CD4-positive, alpha-beta T cell treated with Interleukin-6 at 100 ng/mL for 8 hours (primary cell): ENCODE results near the gene SSX5.
"Not testable (repeated sequence)": the region's sequence is repeated elsewhere in the genome, so short reads cannot be mapped to it uniquely, and the experiment has no call there.

Experiments
- DNase-seq: peaks from one replicate; pipeline ENCODE4 v3.0.0-alpha.2; 2020; ENCODE audit warnings: mixed read lengths, low spot score

The SSX5 gene, protein sequence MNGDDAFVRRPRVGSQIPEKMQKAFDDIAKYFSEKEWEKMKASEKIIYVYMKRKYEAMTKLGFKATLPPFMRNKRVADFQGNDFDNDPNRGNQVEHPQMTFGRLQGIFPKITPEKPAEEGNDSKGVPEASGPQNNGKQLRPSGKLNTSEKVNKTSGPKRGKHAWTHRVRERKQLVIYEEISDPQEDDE

GRCh38 chrX:48196745-48197201 is at the start of gene SSX5:
Gene SSX5 (minus strand): TSS chrX:48196795. CDS start chrX:48195358, 1,437 bp downstream.
- DNase-seq = no peak

- not testable (repeated sequence) for DNase-seq
Observed at GRCh38 chrX:48224196-48224595, 27.6 kb upstream of the SSX5 start.

DNA sequence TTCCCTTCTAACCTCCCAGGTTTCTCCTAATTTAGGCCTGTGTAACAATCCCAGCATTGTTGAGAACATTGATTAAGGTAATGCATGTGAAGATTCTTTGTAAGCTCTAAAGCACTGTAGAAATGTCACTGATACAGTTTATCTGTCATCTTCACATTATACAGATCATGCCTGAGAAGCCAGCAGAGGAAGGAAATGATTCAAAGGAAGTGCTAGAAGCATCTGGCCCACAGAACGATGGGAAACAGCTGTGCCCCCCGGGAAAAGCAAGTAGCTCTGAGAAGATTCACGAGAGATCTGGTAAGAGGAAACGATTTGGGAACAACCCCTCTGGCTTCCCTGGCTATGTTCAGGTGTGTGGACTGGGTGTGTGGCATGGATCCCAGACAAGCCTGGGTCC is 17.7 kb upstream of the SSX5 start:
- not testable (repeated sequence) for DNase-seq

DNA sequence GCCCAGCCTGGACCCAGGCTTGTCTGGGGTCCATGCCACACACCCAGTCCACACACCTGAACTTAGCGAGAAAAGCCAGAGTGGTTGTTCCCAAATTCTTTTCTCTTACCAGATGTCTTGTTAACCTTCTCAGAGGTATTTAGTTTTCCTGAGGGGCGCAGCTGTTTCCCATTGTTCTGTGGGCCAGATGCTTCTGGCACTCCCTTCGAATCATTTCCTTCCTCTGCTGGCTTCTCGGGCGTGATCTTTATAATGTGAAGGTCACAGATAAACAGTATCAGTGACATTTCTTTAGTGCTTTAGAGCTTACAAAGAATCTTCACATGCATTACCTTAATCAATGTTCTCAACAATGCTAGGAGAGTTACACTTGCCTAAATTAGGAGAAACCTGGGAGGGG is 6.6 kb downstream of the SSX5 start:
- DNase-seq = not testable (repeated sequence)

DNA sequence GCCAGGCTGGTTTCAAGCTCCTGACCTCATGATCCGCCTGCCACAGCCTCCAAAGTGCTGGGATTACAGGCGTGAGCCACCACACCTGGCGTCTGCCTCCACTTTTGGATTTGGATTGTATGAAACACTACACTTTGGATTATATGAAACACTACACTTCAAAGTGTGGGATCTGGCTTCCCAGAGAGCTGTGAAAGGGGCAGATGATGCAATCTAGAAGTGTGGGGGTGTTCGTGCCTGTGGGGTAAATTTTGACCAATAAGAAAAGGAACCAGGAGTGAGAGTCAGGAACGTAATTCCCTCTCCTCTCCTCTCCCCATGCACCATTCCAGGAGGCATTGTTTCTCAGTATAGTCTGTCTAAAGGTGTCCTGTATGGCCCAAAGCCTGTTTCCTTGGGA is 14.7 kb downstream of the SSX5 start:
- DNase-seq = not testable (repeated sequence)

GRCh38 chrX:48180811-48181210 is 15.8 kb downstream of the SSX5 start:
- no peak for DNase-seq

DNA sequence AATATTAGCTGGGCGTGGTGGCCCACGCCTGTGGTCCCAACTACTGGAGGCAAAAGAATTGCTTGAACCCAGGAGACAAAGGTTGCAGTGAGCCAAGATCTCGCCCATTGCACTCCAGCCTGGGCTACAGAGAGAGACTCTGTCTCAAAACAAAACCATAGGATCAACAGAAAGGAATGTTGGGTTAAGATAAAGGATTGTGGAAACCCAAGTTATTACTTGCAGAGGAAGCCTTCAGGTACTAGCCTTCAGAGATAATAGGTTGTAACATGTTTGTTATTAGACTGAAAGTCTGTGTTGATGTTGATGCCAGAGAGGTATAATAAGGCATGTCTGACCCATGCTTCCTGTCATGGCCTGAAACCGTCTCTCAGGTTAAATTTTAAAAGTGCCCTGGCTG is 16.9 kb downstream of the SSX5 start:
- no peak for DNase-seq

DNA sequence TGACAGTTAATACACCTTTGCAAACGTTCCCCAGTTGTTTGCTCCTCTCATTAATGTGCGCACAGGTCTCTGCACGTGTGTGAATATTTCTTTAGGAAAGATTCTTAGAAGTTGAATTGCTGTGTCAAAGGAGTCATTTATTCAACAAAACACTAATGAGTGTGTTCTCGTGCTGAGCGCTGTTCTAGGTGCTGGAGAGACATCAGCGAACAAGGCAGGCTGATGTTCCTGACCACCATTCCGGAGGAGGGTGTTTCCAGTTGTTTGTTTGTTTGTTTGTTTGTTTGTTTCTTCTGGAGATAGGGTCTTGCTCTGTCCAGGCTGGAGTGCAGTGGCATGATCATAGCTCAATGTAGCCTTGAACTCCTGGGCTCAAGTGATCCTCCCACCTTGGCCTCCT is 30.3 kb downstream of the SSX5 start:
- DNase-seq = not testable (repeated sequence)

DNA sequence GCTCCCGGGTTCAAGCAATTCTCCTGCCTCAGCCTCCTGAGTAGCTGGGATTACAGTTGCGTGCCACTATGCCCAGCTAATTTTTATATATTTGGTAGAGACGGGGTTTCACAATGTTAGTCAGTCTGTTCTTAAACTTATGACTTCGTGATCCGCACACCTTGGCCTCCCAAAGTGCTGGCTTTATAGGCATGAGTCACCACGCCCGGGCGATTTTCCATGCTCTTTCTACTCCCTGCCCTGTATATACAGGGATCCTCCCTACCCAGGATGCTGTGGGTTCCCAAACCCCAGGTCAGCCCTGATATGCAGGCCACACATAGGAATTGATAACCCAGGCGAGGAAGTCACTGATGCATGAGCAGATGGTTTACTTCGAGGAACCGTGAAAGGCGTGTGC is 31.4 kb downstream of the SSX5 start:
- DNase-seq = no peak

DNA sequence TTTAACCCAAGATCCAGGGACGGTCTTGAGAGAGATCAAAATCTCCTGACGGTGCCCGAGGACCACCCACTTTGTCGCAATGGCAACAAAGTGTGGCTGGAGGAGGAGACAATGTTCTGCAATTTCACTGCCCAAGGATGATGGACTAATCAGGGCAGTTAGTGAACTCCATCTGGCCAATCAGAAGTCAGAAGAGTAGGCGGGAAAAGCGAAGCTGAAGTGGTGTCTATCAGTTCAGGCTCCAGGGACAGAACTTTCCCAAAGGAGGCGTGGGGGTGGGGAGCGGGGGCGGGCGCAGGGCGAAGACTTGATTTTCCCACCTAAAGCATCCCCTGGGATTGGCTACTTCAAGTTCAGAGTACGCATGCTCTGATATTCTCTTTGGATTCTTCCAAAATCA is 40.6 kb downstream of the SSX5 start:
- no peak for DNase-seq

DNA sequence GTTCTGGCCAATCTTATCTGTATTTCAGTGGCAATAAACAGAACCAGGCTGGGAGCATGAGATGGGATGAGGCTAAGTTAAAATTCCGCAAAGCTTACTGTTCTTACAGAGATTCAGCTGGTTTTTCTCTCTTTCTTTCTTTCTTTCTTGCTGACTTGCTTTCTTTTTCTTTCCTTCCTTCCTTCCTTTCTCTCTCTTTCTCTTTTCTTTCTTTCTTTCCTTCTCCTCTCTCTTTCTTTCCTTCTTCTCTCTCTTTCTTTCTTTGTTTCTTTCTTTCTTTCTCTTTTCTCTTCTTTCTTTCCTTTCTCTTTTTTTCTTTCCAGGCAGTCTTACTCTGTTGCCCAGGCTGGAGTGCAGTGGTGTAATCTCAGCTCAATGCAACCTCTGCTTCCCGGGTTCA is 41.8 kb downstream of the SSX5 start:
- no peak for DNase-seq

DNA sequence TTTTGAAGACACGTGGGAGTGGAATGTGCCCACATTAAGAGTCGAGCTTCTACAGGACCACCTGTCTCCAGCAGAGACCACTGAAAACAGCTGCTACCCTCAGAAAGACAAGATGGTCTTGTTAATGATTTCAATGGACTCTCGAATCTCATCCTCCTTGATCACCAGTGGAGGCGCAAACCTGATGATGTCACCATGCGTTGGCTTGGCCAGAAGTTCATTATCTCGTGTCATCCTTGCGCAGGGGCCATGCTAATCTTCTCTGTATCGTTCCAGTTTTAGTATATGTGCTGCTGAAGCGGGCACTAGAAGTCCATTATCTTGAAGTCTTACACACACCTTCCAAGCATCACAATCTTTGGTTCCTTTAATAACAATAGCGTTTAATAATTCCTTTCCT is 42.8 kb downstream of the SSX5 start:
- no peak for DNase-seq

DNA sequence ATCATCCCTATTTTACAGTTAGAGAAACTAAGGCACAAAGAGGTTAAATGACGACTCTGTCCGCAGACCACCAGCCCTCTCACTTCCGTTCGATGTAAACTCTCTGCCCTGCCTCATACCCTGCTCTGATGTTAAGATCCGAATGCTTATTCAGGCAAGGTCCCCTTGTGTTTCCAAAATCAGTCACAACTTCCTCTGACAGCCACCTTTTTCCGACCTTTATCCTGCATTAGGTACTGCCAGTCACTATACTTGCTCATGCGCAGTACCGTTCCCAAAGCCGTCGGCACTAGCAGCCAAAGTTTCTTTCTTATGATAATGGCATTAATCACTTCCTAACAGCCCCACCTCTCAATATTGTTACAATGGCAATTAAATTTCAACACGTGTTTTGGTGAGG is 53.9 kb downstream of the SSX5 start:
- DNase-seq = not testable (repeated sequence)

- DNase-seq = not testable (repeated sequence)
Observed at GRCh38 chrX:48141810-48142508, 54.6 kb downstream of the SSX5 start.

DNA sequence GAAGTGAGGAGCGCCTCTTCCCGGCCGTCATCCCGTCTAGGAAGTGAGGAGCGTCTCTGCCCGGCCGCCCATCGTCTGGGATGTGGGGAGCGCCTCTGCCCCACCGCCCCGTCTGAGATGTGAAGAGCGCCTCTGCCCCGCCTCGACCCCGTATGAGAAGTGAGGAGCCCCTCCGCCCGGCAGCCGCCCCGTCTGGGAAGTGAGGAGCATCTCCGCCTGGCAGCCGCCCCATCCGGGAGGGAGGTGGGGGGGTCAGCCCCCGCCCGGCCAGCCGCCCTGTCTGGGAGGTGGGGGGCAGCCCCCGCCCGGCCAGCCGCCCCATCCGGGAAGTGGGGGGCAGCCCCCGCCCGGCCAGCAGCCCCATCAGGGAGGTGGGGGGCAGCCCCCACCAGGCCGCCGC is 57.5 kb downstream of the SSX5 start:
- not testable (repeated sequence) for DNase-seq
